ENCODE data around the gene ZBTB46. TPM values are rescaled to one million over a fixed set of nuclear protein-coding genes. Genes with fewer than 3 reads are reported as not detected.
A peak's percentile ranks its signal among the peaks of the same experiment; 100 is the strongest.
"Not testable (repeated sequence)": the region's sequence is repeated elsewhere in the genome, so short reads cannot be mapped to it uniquely, and the experiment has no call there.

Gene ZBTB46
- total RNA-seq, 1 donor from 2014 or later, result 39.5 TPM

GRCh38 chr20:63855363-63856097, 24.5 kb upstream of the ZBTB46 start:
- intact Hi-C loops (cut with DNase I), result no loop called here
- no peak for TF ChIP-seq CTCF (IDR thresholded peaks at IDR 0.05)
- Histone ChIP-seq H3K36me3 (no peaks in the 10 kb centered on the region), H3K9me3 (no peaks in the 10 kb centered on the region), H3K27me3 (no peaks in the 10 kb centered on the region), H3K4me3 (peak overlapping the region in 1 of 2 donors; percentile 39), H3K4me1 (peaks cover 7 to 28% of the 10 kb centered on the region in 2 donors), H3K27ac (no peak overlapping the region)
- no peak for DNase-seq (ENCODE audit: low spot score in 2 of 2)

- Histone ChIP-seq H3K4me1 (peaks cover 7 to 28% of the 10 kb centered on the region in 2 donors), H3K27ac (peak overlapping the region; percentile 40 to 69), H3K36me3 (no peaks in the 10 kb centered on the region), H3K4me3 (peak overlapping the region; percentile 25 to 39), H3K27me3 (no peaks in the 10 kb centered on the region), H3K9me3 (no peaks in the 10 kb centered on the region)
- intact Hi-C loops (cut with DNase I), result no loop called here
- no peak for DNase-seq (ENCODE audit: low spot score in 2 of 2)
- TF ChIP-seq CTCF (IDR thresholded peaks at IDR 0.05), result no peak
Measured at GRCh38 chr20:63854766-63855362, 23.8 kb upstream of the ZBTB46 start.

GRCh38 chr20:63854069-63854765, 23.2 kb upstream of the ZBTB46 start:
- Histone ChIP-seq H3K36me3 (no peaks in the 10 kb centered on the region), H3K27ac (peak overlapping the region; percentile 40 to 69), H3K4me3 (peak overlapping the region; percentile 25 to 39), H3K4me1 (peaks cover 7 to 28% of the 10 kb centered on the region in 2 donors), H3K9me3 (no peaks in the 10 kb centered on the region), H3K27me3 (no peaks in the 10 kb centered on the region)
- no peak for TF ChIP-seq CTCF (IDR thresholded peaks at IDR 0.05)
- no peak for DNase-seq (ENCODE audit: low spot score in 2 of 2)
- intact Hi-C loops (cut with DNase I), result no loop called here

GRCh38 chr20:63853733-63854068, 22.6 kb upstream of the ZBTB46 start:
- H3K9me3 ChIP-seq; intact Hi-C loops (cut with DNase I); DNase-seq (ENCODE audit: low spot score in 2 of 2); H3K27me3 ChIP-seq; H3K36me3 ChIP-seq: not testable (repeated sequence)
- H3K4me1 ChIP-seq, result peaks cover 7 to 25% of the 10 kb centered on the region in 2 donors
- H3K4me3 ChIP-seq, result peak overlapping the region in 1 of 2 donors; percentile 39
- peak overlapping the region in 1 of 2 donors; percentile 69 for H3K27ac ChIP-seq

GRCh38 chr20:63851548-63851943, 20.5 kb upstream of the ZBTB46 start:
- H3K27me3 ChIP-seq; H3K27ac ChIP-seq; H3K4me3 ChIP-seq; intact Hi-C loops (cut with DNase I); H3K36me3 ChIP-seq; DNase-seq (ENCODE audit: low spot score in 2 of 2); H3K9me3 ChIP-seq: not testable (repeated sequence)
- peaks cover 7 to 20% of the 10 kb centered on the region in 2 donors for H3K4me1 ChIP-seq

GRCh38 chr20:63850689-63851547, 19.9 kb upstream of the ZBTB46 start:
- H3K27me3 ChIP-seq, result peaks cover 3% of the 10 kb centered on the region
- no peak overlapping the region for H3K27ac ChIP-seq
- intact Hi-C loops (cut with DNase I), result no loop called here
- H3K9me3 ChIP-seq, result no peaks in the 10 kb centered on the region
- peaks cover 7 to 26% of the 10 kb centered on the region in 2 donors for H3K4me1 ChIP-seq
- H3K36me3 ChIP-seq, result no peaks in the 10 kb centered on the region
- H3K4me3 ChIP-seq, result no peak overlapping the region
- no peak for DNase-seq (ENCODE audit: low spot score in 2 of 2)
- no peak for TF ChIP-seq CTCF (IDR thresholded peaks at IDR 0.05)
